Suppressor macrophage treated with lipopolysaccharide for 1 hour (primary cell): ENCODE results near the gene LRP1-AS.

Experiments
- DNase-seq, 3 donors: peaks; one replicate each; pipeline ENCODE4 v3.0.0-alpha.2; 2020 to 2022

Gene LRP1-AS

GRCh38 chr12:57096099-57096572 is 51.3 kb downstream of the LRP1-AS start:
- peak in 1 of 3 donors; percentile 36 for DNase-seq

GRCh38 chr12:57095440-57095839 is 52.0 kb downstream of the LRP1-AS start:
- DNase-seq: no peak
